Stimulated activated CD8-positive, alpha-beta memory T cell treated with anti-CD3 and anti-CD28 coated beads, Interleukin-12 subunit alpha, Interleukin-12 subunit beta, amount 100 ng/mL, for 24 hours (primary cell): ENCODE data around the gene ZNF217.
"Not testable (repeated sequence)": the region's sequence is repeated elsewhere in the genome, so short reads cannot be mapped to it uniquely, and the experiment has no call there.

Experiments used
- DNase-seq: peaks from one replicate; pipeline ENCODE4 v3.0.0-alpha.2; 2020; ENCODE audit errors: extremely low read depth

The ZNF217 gene

DNA sequence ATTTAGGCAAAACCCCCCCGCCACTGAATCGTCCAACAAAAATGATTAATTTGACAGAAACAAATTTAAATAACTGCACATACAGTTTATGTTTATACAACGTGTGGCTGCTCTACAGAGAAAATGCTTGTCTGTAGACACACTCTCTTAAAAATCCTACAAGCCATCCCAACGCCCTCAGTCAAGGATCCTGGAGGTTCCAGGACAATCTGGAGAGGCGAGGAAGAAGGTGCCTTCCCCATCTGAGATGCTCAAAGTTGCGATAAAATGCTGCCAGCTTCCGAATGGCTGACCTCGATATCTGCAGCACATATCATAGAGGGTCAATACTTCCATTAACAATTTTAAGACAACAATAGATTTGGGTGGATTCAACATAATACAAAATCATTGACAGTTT, 25.3 kb downstream of the ZNF217 start:
- DNase-seq = no peak

- DNase-seq = no peak
Observed at GRCh38 chr20:53567379-53567917, 26.2 kb downstream of the ZNF217 start.

- not testable (repeated sequence) for DNase-seq
Observed at GRCh38 chr20:53566623-53567022, 27.0 kb downstream of the ZNF217 start.

DNA sequence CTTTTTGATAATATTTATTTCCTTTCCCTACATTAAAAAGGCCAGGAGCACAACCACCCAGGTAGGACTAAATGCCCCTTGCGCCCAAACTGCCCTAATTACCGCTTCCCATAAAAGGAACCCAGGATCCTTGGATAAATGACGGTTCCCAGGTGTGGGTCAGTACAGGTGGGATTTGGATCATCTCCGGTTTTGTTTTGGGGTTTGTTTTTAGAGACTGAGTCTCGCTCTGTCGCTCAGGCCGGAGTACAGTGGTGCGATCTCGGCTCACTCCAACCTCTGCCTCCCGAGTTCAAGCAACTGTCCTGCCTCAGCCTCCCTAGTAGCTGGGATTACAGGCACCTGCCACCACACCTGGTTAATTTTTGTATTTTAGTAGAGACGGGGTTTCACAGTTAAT, 28.4 kb downstream of the ZNF217 start:
- DNase-seq = no peak

- DNase-seq = not testable (repeated sequence)
Observed at GRCh38 chr20:53562104-53562764, 31.4 kb downstream of the ZNF217 start.

DNA sequence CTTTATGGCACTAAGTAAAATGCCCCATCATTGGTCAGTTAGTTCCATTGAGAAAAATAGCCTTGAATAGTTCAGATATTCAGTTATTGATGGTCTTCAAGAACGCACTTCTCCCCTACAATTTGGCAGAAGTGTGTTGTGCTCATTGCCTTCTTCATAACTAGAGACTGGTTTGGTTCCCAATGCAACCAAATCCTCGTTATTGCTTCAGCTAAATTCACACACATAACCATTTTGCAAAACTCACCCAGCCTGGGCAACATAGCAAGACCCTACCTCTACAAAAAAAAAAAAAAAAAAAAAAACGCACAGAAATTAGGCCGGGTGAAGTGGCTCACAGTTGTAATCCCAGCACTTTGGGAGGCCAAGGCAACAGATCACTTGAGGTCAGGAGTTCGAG, 32.1 kb downstream of the ZNF217 start:
- no peak for DNase-seq

DNA sequence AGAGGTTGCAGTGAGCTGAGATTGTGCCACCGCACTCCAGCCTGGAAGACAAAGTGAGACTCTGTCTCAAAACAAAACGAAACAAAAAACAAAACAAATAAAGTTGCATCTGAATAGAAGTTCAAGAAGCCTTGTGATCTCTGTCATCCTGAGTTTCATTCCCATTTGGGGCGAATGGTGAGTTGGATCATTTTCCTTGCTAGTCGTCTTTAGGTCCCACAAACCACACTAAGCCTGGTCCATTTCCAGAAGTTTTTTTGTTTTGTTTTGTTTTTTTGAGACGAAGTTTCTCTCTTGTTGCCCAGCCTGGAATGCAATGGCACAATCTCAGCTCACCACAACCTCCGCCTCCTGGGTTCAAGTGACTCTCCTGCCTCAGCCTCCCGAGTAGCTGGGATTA, 33.8 kb downstream of the ZNF217 start:
- DNase-seq = no peak

DNA sequence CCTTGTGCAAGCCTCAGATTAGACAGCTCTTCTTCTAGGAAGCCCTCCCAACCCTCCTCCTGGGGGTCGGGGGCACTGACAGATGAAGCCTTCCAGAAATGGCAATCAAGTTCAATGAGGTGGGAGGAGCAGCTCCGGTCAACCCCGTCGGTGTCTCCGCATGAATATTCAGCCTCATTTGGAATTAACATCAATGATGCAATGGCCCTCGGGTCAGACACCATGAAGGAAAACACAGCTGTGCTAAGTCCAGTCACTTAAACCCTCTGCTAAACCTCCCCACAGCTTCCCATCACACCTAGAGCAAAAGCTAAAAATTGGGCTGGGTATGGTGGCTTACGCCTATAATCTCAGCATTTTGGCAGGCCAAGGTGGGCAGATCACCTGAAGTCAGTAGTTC, 36.5 kb downstream of the ZNF217 start:
- no peak for DNase-seq

- DNase-seq = no peak
Observed at GRCh38 chr20:53556267-53556897, 37.3 kb downstream of the ZNF217 start.

DNA sequence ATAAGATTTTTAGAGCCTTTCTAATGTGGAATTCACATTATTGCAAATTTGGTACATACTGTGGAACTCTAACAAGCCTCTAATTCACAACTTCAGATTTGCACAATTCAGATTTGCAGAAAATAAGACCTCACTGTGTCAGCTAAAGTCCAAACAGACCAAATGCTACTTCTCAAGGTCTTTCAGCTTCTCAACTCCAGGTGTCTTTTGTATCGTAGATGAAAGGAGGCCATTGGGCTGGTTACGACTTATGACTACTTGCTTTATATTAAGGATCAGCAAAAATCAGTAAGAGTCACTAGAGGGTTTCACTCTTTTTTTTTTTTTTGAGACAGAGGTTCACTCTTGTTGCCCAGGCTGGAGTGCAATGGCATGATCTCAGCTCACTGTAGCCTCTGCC, 37.8 kb downstream of the ZNF217 start:
- DNase-seq = no peak

GRCh38 chr20:53555081-53555480, 38.6 kb downstream of the ZNF217 start:
- no peak for DNase-seq

- not testable (repeated sequence) for DNase-seq
Observed at GRCh38 chr20:53552572-53552893, 41.1 kb downstream of the ZNF217 start.

DNA sequence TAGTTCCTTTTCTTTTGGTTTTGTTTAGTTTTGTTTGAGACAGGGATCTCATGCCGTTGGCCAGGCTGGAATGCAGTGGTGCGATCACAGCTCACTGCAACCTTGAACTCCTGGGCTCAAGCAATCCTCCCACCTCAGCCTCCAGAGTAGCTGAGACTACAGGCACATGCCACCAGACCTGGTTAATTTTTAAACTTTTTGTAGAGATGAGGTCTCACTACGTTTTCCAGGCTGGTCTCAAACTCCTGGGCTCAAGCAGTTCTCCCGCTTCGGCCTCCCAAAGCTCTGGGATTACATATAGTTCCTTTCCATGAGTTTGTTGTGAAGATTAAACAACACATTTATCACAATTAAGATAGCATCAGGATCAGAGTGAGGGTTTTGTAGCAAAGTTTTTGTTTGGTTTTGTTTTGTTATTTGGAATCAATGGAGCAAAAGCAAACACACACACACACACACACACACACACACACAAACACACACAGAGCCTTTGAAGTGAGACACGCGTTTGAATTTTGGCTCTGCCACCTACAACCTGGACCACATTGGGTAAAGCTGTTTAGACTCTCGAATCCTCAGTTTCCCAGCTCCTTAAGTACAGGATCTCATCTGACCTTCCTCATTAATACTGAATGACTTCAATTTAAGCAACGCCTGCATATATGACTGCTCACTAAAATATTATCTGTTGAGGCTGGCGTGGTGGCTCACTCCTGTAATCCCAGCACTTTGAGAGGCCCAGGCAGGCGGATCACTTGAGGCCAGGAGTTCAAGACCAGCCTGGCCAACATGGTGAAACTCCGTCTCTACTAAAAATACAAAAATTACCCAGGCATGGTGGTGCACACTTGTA, 41.7 kb downstream of the ZNF217 start:
- not testable (repeated sequence) for DNase-seq

GRCh38 chr20:53550280-53551187, 43.1 kb downstream of the ZNF217 start:
- no peak for DNase-seq

GRCh38 chr20:53547664-53548239, 45.9 kb downstream of the ZNF217 start:
- DNase-seq = no peak

DNA sequence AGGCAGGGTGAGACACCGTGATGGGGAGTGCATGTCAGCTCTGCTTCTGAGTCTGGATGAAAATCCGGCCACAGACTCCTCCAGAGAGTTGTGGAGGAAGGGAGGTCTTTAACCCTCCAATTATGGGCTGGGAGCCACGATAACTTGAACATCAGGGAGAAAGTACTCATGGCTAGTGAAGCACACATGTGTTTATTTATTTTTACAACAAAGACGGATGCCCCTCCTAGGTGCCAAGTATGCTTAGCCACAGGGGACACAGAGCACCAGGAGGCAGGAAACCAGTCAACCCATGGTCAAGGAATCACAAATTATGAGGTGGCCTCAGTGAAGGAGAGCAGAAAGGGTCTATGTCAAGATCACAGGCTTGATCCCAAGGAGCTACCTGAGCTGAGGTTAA, 54.1 kb downstream of the ZNF217 start:
- DNase-seq = no peak

DNA sequence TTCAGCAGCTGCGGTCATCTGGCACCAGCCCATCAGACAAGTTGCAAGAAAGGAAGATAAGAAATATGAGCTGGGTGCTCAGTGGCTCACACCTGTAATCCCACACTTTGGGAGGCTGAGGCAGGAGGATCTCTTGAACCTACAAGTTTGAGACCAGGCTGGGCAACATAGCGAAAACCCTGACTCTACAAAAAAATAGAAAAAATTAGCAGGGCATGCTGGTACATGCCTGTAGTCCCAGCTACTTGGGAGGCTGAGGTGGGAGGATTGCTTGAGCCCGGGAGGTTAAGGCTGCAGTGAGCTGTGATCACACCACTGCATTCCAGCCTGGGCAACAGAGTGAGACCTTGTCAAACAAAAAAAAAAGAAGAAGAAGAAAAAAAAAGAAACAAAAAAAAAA, 57.3 kb downstream of the ZNF217 start:
- not testable (repeated sequence) for DNase-seq

GRCh38 chr20:53535878-53536277, 57.8 kb downstream of the ZNF217 start:
- no peak for DNase-seq

- no peak for DNase-seq
Observed at GRCh38 chr20:53534037-53534436, 59.6 kb downstream of the ZNF217 start.

- no peak for DNase-seq
Observed at GRCh38 chr20:53533500-53533899, 60.1 kb downstream of the ZNF217 start.

- DNase-seq = not testable (repeated sequence)
Observed at GRCh38 chr20:53532654-53533312, 60.9 kb downstream of the ZNF217 start.
